D721Med (cell line): Measurements from ENCODE around the gene GAB2.
"Not testable (repeated sequence)": the region's sequence is repeated elsewhere in the genome, so short reads cannot be mapped to it uniquely, and the experiment has no call there.

ENCODE experiments used
- DNase-seq: peaks from one replicate; pipeline ENCODE4 v3.0.0; 2011; ENCODE audit warnings: low spot score; ENCODE audit not compliant: insufficient read length
- FAIRE-seq: peaks from 2 replicates; lab custom pipeline; 2011; peaks lifted over from hg19 to GRCh38; lab: Jason Lieb, UNC
- CTCF ChIP-seq: IDR thresholded peaks from 2 replicates; pipeline ENCODE4 v1.5.1; 2012; ENCODE audit warnings: mild to moderate bottlenecking, control low read depth; ENCODE audit not compliant: insufficient read depth; ENCODE audit errors: missing control alignments

The GAB2 gene

GRCh38 chr11:78179459-78180071 lies 238.1 kb downstream of the GAB2 start:
- DNase-seq (no peak), FAIRE-seq (no peak)
- no peak for TF ChIP-seq CTCF

DNA sequence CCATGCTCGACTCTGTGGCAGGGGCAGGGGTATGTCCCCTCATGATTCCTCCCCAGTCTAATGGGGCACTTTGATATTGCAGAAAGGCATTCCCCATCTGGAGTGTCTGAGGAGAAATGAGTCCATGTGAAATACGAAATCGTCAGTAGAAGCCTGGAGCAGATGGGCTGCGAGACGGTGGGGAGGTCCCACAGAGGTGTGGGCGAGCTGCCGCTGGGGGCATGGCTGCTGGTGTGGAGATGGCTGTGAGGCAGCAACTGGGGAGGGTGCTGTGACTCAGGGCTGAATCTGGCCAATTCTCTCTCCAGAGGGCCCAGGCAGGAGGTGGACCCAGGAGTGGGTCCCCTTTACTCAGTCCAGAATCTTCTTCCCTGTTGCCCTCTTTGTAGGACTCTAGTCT lies 240.4 kb downstream of the GAB2 start:
- DNase-seq: no peak
- TF ChIP-seq CTCF: no peak
- FAIRE-seq: no peak

GRCh38 chr11:78176605-78177141 lies 240.9 kb downstream of the GAB2 start:
- no peak for DNase-seq

GRCh38 chr11:78175862-78176261 lies 241.8 kb downstream of the GAB2 start:
- FAIRE-seq, DNase-seq: not testable (repeated sequence)

More at GRCh38 chr11:78176605-78177141, 240.9 kb downstream of the GAB2 start:
- TF ChIP-seq CTCF: no peak
- no peak for FAIRE-seq

- no peak for TF ChIP-seq CTCF
- FAIRE-seq (no peak), DNase-seq (no peak)
Measured at GRCh38 chr11:78171951-78172350, 245.7 kb downstream of the GAB2 start.

DNA sequence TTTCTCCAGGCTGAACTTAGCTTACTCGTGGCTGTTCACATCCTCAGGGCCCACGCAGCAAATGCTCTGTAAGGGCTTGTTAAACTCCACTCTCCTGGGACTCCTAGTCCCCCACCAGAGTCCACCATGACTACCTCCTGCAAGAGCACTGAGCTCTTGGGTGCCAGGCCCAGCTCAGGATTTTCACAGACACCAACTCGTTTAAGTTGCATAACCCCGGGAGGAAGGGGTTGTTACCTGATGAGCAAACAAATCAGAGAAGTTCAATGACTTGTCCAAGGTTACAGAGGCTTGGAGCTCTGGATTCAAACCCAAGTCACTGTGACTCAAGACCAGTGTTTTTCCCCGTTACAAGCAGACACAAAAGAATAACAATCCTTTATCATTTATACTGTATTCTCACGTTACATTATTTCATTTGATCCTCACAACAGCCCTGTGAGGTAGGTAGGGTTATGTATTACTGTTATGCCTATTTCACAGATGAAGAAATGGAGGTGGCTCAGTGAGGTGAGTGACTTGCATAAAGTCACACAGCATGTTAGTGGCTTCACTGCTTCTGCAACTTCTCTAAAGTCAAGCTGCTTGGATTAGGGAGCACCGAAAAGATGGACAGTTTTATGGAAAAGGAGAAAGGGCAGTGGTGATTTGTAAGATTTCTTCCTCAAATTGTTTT lies 246.6 kb downstream of the GAB2 start:
- no peak for TF ChIP-seq CTCF
- FAIRE-seq: no peak

DNA sequence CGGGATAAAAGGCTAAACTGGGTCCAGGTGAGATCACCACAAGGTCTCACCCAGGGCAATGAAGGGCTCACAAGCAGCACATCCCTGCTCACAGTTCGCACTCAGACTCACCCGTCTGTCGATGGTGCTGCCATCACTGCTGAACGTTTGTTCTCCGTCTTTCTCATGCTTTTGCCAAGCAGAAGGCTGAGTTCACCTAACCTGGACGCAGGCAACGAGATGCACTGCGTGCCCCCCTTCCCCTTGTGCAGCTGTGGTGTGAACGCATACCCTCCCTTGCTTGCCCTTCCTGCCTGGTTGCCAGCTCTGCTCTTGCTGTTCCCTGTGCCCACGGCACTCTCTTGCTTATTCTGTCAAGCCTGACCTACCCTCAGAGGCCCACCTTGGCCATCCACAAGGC lies 247.2 kb downstream of the GAB2 start:
- FAIRE-seq (no peak), DNase-seq (no peak)

More for the DNA sequence above, 246.6 kb downstream of the GAB2 start:
- DNase-seq: no peak

More for the DNA sequence above, 247.2 kb downstream of the GAB2 start:
- TF ChIP-seq CTCF: no peak
